Ishikawa (cell line): ENCODE data around the gene CCDC73.

Experiments
- CEBPB ChIP-seq: IDR thresholded peaks from 2 replicates; pipeline ENCODE4 v1.6.1; 2012
- CREB1 ChIP-seq: IDR thresholded peaks from 2 replicates; pipeline ENCODE4 v1.6.1; 2012; ENCODE audit warnings: low read depth
- EGR1 ChIP-seq: IDR thresholded peaks from 2 replicates; pipeline ENCODE4 v1.6.1; 2012
- EP300 ChIP-seq: IDR thresholded peaks from 2 replicates; pipeline ENCODE4 v1.6.1; 2012; ENCODE audit warnings: borderline replicate concordance
- FOXM1 ChIP-seq: IDR thresholded peaks from 2 replicates; pipeline ENCODE4 v1.6.1; 2012; ENCODE audit warnings: low read depth, borderline replicate concordance
- MAX ChIP-seq: IDR thresholded peaks from 2 replicates; pipeline ENCODE4 v1.6.1; 2012
- NFIC ChIP-seq: IDR thresholded peaks from 2 replicates; pipeline ENCODE4 v1.6.1; 2012
- RAD21 ChIP-seq: IDR thresholded peaks from 2 replicates; pipeline ENCODE4 v1.6.1; 2012; ENCODE audit warnings: low read depth
- REST ChIP-seq: IDR thresholded peaks from 2 replicates; pipeline ENCODE4 v1.6.1; 2012; ENCODE audit warnings: low read depth, mild to moderate bottlenecking
- TAF1 ChIP-seq: IDR thresholded peaks from 2 replicates; pipeline ENCODE4 v1.6.1; 2012; ENCODE audit warnings: low read depth, mild to moderate bottlenecking
- TCF12 ChIP-seq: IDR thresholded peaks from 2 replicates; pipeline ENCODE4 v1.6.1; 2012; ENCODE audit warnings: low read depth
- TEAD4 ChIP-seq: IDR thresholded peaks from 2 replicates; pipeline ENCODE4 v1.6.1; 2012
- USF1 ChIP-seq: IDR thresholded peaks from 2 replicates; pipeline ENCODE4 v1.6.1; 2012
- YY1 ChIP-seq: IDR thresholded peaks from 2 replicates; pipeline ENCODE4 v1.6.1; 2012; ENCODE audit warnings: low read depth
- ZBTB7A ChIP-seq: IDR thresholded peaks from 2 replicates; pipeline ENCODE4 v1.6.1; 2012; ENCODE audit warnings: low read depth

CCDC73 gene

GRCh38 chr11:32817852-32818183 lies 23.4 kb upstream of the CCDC73 start:
- TF ChIP-seq CEBPB: no peak
- no peak for TF ChIP-seq MAX
- no peak for TF ChIP-seq RAD21
- no peak for TF ChIP-seq TAF1
- TF ChIP-seq EGR1: no peak
- no peak for TF ChIP-seq FOXM1
- TF ChIP-seq CREB1: no peak
- TF ChIP-seq YY1: no peak
- no peak for TF ChIP-seq NFIC
- TF ChIP-seq EP300: no peak
- no peak for TF ChIP-seq USF1
- TF ChIP-seq REST: no peak

GRCh38 chr11:32817181-32817851 lies 22.9 kb upstream of the CCDC73 start:
- TF ChIP-seq FOXM1 (no peak), EGR1 (no peak), YY1 (no peak), ZBTB7A (no peak), REST (no peak), CEBPB (no peak), EP300 (no peak), RAD21 (no peak), TAF1 (no peak), USF1 (no peak), NFIC (no peak), CREB1 (no peak), TCF12 (no peak), MAX (no peak), TEAD4 (no peak)

- TF ChIP-seq RAD21 (peak; percentile 86), TCF12 (no peak)
Measured at GRCh38 chr11:32809313-32809712, 14.9 kb upstream of the CCDC73 start.

GRCh38 chr11:32796425-32796824 lies 2.0 kb upstream of the CCDC73 start:
- TF ChIP-seq FOXM1 (no peak), RAD21 (no peak), YY1 (no peak)

- TF ChIP-seq RAD21 (peak; percentile 74), ZBTB7A (no peak)
Measured at GRCh38 chr11:32792948-32793475, 1.4 kb downstream of the CCDC73 start.

- TF ChIP-seq CREB1 (no peak), ZBTB7A (no peak), TEAD4 (no peak), FOXM1 (no peak), TCF12 (no peak)
Measured at GRCh38 chr11:32792111-32792947, 2.1 kb downstream of the CCDC73 start.

GRCh38 chr11:32790916-32791315 lies 3.5 kb downstream of the CCDC73 start:
- no peak for TF ChIP-seq CEBPB
- TF ChIP-seq FOXM1: no peak
- no peak for TF ChIP-seq TEAD4
- TF ChIP-seq USF1: no peak
- no peak for TF ChIP-seq REST
- no peak for TF ChIP-seq NFIC
- no peak for TF ChIP-seq CREB1
- TF ChIP-seq EGR1: no peak
- no peak for TF ChIP-seq RAD21
- no peak for TF ChIP-seq TCF12
- no peak for TF ChIP-seq TAF1
